ENCODE data around the gene ACTG1. TPM values are rescaled to one million over a fixed set of nuclear protein-coding genes. Genes with fewer than 3 reads are reported as not detected.

ACTG1 gene
- total RNA-seq, 2 experiments from 2014 or later: 4,989 to 4,998 TPM

- Mint-ChIP-seq H3K36me3 (no peaks in the 10 kb centered on the region), H3K9me3 (no peaks in the 10 kb centered on the region), H3K4me3 (no peak overlapping the region), H3K27ac (no peak overlapping the region), H3K27me3 (peaks cover 29% of the 10 kb centered on the region), H3K4me1 (peaks cover 12% of the 10 kb centered on the region)
- no peak for DNase-seq
Measured at GRCh38 chr17:81480140-81481072, 32.2 kb downstream of the ACTG1 start.

- Mint-ChIP-seq H3K4me1 (peaks cover 12% of the 10 kb centered on the region), H3K27me3 (peaks cover 29% of the 10 kb centered on the region), H3K36me3 (no peaks in the 10 kb centered on the region), H3K9me3 (no peaks in the 10 kb centered on the region), H3K4me3 (no peak overlapping the region), H3K27ac (no peak overlapping the region)
- no peak for DNase-seq
Measured at GRCh38 chr17:81479175-81480071, 33.2 kb downstream of the ACTG1 start.

- Mint-ChIP-seq H3K4me3 (no peak overlapping the region), H3K4me1 (peaks cover 10% of the 10 kb centered on the region), H3K36me3 (no peaks in the 10 kb centered on the region), H3K27ac (no peak overlapping the region), H3K9me3 (no peaks in the 10 kb centered on the region), H3K27me3 (peaks cover 28% of the 10 kb centered on the region)
- no peak for DNase-seq
Measured at GRCh38 chr17:81478119-81478518, 34.5 kb downstream of the ACTG1 start.

- no peaks in the 10 kb centered on the region for H3K36me3 Mint-ChIP-seq
- peaks cover 19% of the 10 kb centered on the region for H3K27me3 Mint-ChIP-seq
- DNase-seq: no peak
- H3K4me1 Mint-ChIP-seq: peaks cover 4% of the 10 kb centered on the region
- H3K27ac Mint-ChIP-seq: no peak overlapping the region
- no peak overlapping the region for H3K4me3 Mint-ChIP-seq
- H3K9me3 Mint-ChIP-seq: no peaks in the 10 kb centered on the region
Measured at GRCh38 chr17:81477173-81477572, 35.4 kb downstream of the ACTG1 start.

- peaks cover under 1% of the 10 kb centered on the region for H3K4me1 Mint-ChIP-seq
- peaks cover 13% of the 10 kb centered on the region for H3K27me3 Mint-ChIP-seq
- H3K4me3 Mint-ChIP-seq: no peak overlapping the region
- H3K27ac Mint-ChIP-seq: no peak overlapping the region
- no peak for DNase-seq
- H3K36me3 Mint-ChIP-seq: no peaks in the 10 kb centered on the region
- H3K9me3 Mint-ChIP-seq: no peaks in the 10 kb centered on the region
Measured at GRCh38 chr17:81476635-81477034, 36.0 kb downstream of the ACTG1 start.

- H3K4me3 Mint-ChIP-seq: no peak overlapping the region
- H3K27ac Mint-ChIP-seq: no peak overlapping the region
- peaks cover 12% of the 10 kb centered on the region for H3K27me3 Mint-ChIP-seq
Measured at GRCh38 chr17:81476097-81476496, 36.5 kb downstream of the ACTG1 start.

GRCh38 chr17:81474958-81475357, 37.6 kb downstream of the ACTG1 start:
- DNase-seq: no peak
- Mint-ChIP-seq H3K27ac (no peak overlapping the region), H3K4me1 (no peaks in the 10 kb centered on the region), H3K9me3 (no peaks in the 10 kb centered on the region), H3K36me3 (no peaks in the 10 kb centered on the region), H3K27me3 (peaks cover 5% of the 10 kb centered on the region), H3K4me3 (no peak overlapping the region)

More at GRCh38 chr17:81476097-81476496, 36.5 kb downstream of the ACTG1 start:
- no peaks in the 10 kb centered on the region for H3K4me1 Mint-ChIP-seq
- H3K9me3 Mint-ChIP-seq: no peaks in the 10 kb centered on the region
- H3K36me3 Mint-ChIP-seq: no peaks in the 10 kb centered on the region
- no peak for DNase-seq

- Mint-ChIP-seq H3K27ac (no peak overlapping the region), H3K36me3 (no peaks in the 10 kb centered on the region), H3K4me1 (no peaks in the 10 kb centered on the region), H3K27me3 (no peaks in the 10 kb centered on the region), H3K4me3 (no peak overlapping the region), H3K9me3 (no peaks in the 10 kb centered on the region)
- no peak for DNase-seq
Measured at GRCh38 chr17:81473019-81473418, 39.6 kb downstream of the ACTG1 start.

- H3K4me1 Mint-ChIP-seq: no peaks in the 10 kb centered on the region
- no peak for DNase-seq
- H3K27ac Mint-ChIP-seq: no peak overlapping the region
- no peaks in the 10 kb centered on the region for H3K9me3 Mint-ChIP-seq
- no peaks in the 10 kb centered on the region for H3K36me3 Mint-ChIP-seq
- H3K27me3 Mint-ChIP-seq: no peaks in the 10 kb centered on the region
- H3K4me3 Mint-ChIP-seq: no peak overlapping the region
Measured at GRCh38 chr17:81471818-81472456, 40.7 kb downstream of the ACTG1 start.

GRCh38 chr17:81470944-81471817, 41.4 kb downstream of the ACTG1 start:
- Mint-ChIP-seq H3K36me3 (no peaks in the 10 kb centered on the region), H3K4me3 (no peak overlapping the region), H3K4me1 (no peaks in the 10 kb centered on the region), H3K9me3 (no peaks in the 10 kb centered on the region), H3K27ac (no peak overlapping the region), H3K27me3 (no peaks in the 10 kb centered on the region)
- DNase-seq: no peak

- Mint-ChIP-seq H3K36me3 (no peaks in the 10 kb centered on the region), H3K4me3 (no peak overlapping the region), H3K27ac (no peak overlapping the region), H3K9me3 (no peaks in the 10 kb centered on the region), H3K27me3 (no peaks in the 10 kb centered on the region), H3K4me1 (no peaks in the 10 kb centered on the region)
- no peak for DNase-seq
Measured at GRCh38 chr17:81470270-81470943, 42.2 kb downstream of the ACTG1 start.

- DNase-seq: no peak
- H3K36me3 Mint-ChIP-seq: no peaks in the 10 kb centered on the region
- no peaks in the 10 kb centered on the region for H3K27me3 Mint-ChIP-seq
- no peak overlapping the region for H3K27ac Mint-ChIP-seq
- H3K9me3 Mint-ChIP-seq: no peaks in the 10 kb centered on the region
- no peaks in the 10 kb centered on the region for H3K4me1 Mint-ChIP-seq
- H3K4me3 Mint-ChIP-seq: no peak overlapping the region
Measured at GRCh38 chr17:81469266-81469665, 43.3 kb downstream of the ACTG1 start.

GRCh38 chr17:81468770-81469121, 43.9 kb downstream of the ACTG1 start:
- no peak overlapping the region for H3K4me3 Mint-ChIP-seq
- no peaks in the 10 kb centered on the region for H3K36me3 Mint-ChIP-seq
- no peaks in the 10 kb centered on the region for H3K27me3 Mint-ChIP-seq
- no peaks in the 10 kb centered on the region for H3K9me3 Mint-ChIP-seq
- no peaks in the 10 kb centered on the region for H3K4me1 Mint-ChIP-seq
- DNase-seq: no peak
- H3K27ac Mint-ChIP-seq: no peak overlapping the region
